T-helper 2 cell treated with Interferon-gamma antibody and Interleukin-4, amounts not matched to agents 5 μg/mL and 100 μg/mL, for 36 hours (primary cell): ENCODE data around the gene PRCD.

Source experiments
- DNase-seq: peaks from one replicate; pipeline ENCODE4 v3.0.0; 2021; ENCODE audit warnings: low spot score
- H3K27ac Mint-ChIP-seq: one replicate; pipeline ENCODE4 v1.8.0; 2021; ENCODE audit warnings: mild to moderate bottlenecking, mixed read lengths
- H3K27me3 Mint-ChIP-seq: one replicate; pipeline ENCODE4 v1.8.0; 2021; ENCODE audit warnings: low read depth, mixed read lengths
- H3K36me3 Mint-ChIP-seq: one replicate; pipeline ENCODE4 v1.8.0; 2021; ENCODE audit warnings: low read depth, mixed read lengths
- H3K4me1 Mint-ChIP-seq: one replicate; pipeline ENCODE4 v1.8.0; 2021; ENCODE audit warnings: low read depth, mixed read lengths
- H3K4me3 Mint-ChIP-seq: one replicate; pipeline ENCODE4 v1.8.0; 2022; ENCODE audit warnings: mild to moderate bottlenecking, moderate library complexity, mixed read lengths
- H3K9me3 Mint-ChIP-seq: one replicate; pipeline ENCODE4 v1.8.0; 2021; ENCODE audit warnings: mixed read lengths

Gene PRCD

GRCh38 chr17:76539631-76540271 is at the start of gene PRCD:
Gene PRCD, plus strand, starts transcription at chr17:76540044. Its CDS starts 98 bp downstream, at chr17:76540142.
- H3K36me3 Mint-ChIP-seq = no peaks in the 10 kb centered on the region
- no peak within 1 kb of the TSS for H3K27ac Mint-ChIP-seq
- H3K9me3 Mint-ChIP-seq = no peaks in the 10 kb centered on the region
- H3K4me3 Mint-ChIP-seq = no peak within 1 kb of the TSS
- no peak for DNase-seq
- H3K4me1 Mint-ChIP-seq = no peaks in the 10 kb centered on the region
- peaks cover 63% of the 10 kb centered on the region for H3K27me3 Mint-ChIP-seq

GRCh38 chr17:76490112-76490710 is 49.6 kb upstream of the PRCD start:
- Mint-ChIP-seq H3K4me1 (peaks cover 26% of the 10 kb centered on the region), H3K9me3 (no peaks in the 10 kb centered on the region), H3K4me3 (no peak overlapping the region), H3K27ac (peak overlapping the region; percentile 72), H3K27me3 (no peaks in the 10 kb centered on the region), H3K36me3 (peaks cover 8% of the 10 kb centered on the region)
- no peak for DNase-seq

- DNase-seq = no peak
- no peaks in the 10 kb centered on the region for H3K9me3 Mint-ChIP-seq
- H3K4me1 Mint-ChIP-seq = peaks cover 26% of the 10 kb centered on the region
- H3K27me3 Mint-ChIP-seq = no peaks in the 10 kb centered on the region
- H3K27ac Mint-ChIP-seq = peak overlapping the region; percentile 95
- H3K36me3 Mint-ChIP-seq = peaks cover 8% of the 10 kb centered on the region
- peak overlapping the region; percentile 55 for H3K4me3 Mint-ChIP-seq
Measured at GRCh38 chr17:76491271-76492122, 48.3 kb upstream of the PRCD start.

GRCh38 chr17:76492123-76492988 is 47.5 kb upstream of the PRCD start:
- Mint-ChIP-seq H3K4me3 (peak overlapping the region; percentile 93), H3K4me1 (peaks cover 27% of the 10 kb centered on the region), H3K36me3 (peaks cover 8% of the 10 kb centered on the region), H3K27me3 (no peaks in the 10 kb centered on the region), H3K27ac (peak overlapping the region; percentile 95), H3K9me3 (no peaks in the 10 kb centered on the region)
- DNase-seq = no peak

GRCh38 chr17:76492989-76493501 is 46.8 kb upstream of the PRCD start:
- DNase-seq = peak; percentile 70
- Mint-ChIP-seq H3K27ac (peak overlapping the region; percentile 95), H3K36me3 (peaks cover 3% of the 10 kb centered on the region), H3K27me3 (no peaks in the 10 kb centered on the region), H3K4me1 (peaks cover 29% of the 10 kb centered on the region), H3K9me3 (no peaks in the 10 kb centered on the region), H3K4me3 (peak overlapping the region; percentile 93)

- H3K9me3 Mint-ChIP-seq = no peaks in the 10 kb centered on the region
- no peaks in the 10 kb centered on the region for H3K27me3 Mint-ChIP-seq
- H3K36me3 Mint-ChIP-seq = peaks cover 4% of the 10 kb centered on the region
- DNase-seq = no peak
- H3K27ac Mint-ChIP-seq = peak overlapping the region; percentile 95
- H3K4me3 Mint-ChIP-seq = peak overlapping the region; percentile 93
- peaks cover 29% of the 10 kb centered on the region for H3K4me1 Mint-ChIP-seq
Measured at GRCh38 chr17:76493505-76494167, 46.2 kb upstream of the PRCD start.

GRCh38 chr17:76495663-76496400 is 44.0 kb upstream of the PRCD start:
- H3K27me3 Mint-ChIP-seq = no peaks in the 10 kb centered on the region
- peaks cover 34% of the 10 kb centered on the region for H3K4me1 Mint-ChIP-seq
- no peak for DNase-seq
- peaks cover 6% of the 10 kb centered on the region for H3K36me3 Mint-ChIP-seq
- H3K27ac Mint-ChIP-seq = no peak overlapping the region
- no peak overlapping the region for H3K4me3 Mint-ChIP-seq
- no peaks in the 10 kb centered on the region for H3K9me3 Mint-ChIP-seq

GRCh38 chr17:76496464-76496863 is 43.4 kb upstream of the PRCD start:
- Mint-ChIP-seq H3K36me3 (peaks cover 6% of the 10 kb centered on the region), H3K4me1 (peaks cover 35% of the 10 kb centered on the region), H3K27ac (no peak overlapping the region), H3K9me3 (no peaks in the 10 kb centered on the region), H3K27me3 (no peaks in the 10 kb centered on the region), H3K4me3 (no peak overlapping the region)
- no peak for DNase-seq

- Mint-ChIP-seq H3K36me3 (peaks cover 6% of the 10 kb centered on the region), H3K27me3 (no peaks in the 10 kb centered on the region), H3K4me3 (no peak overlapping the region), H3K4me1 (peaks cover 34% of the 10 kb centered on the region), H3K9me3 (no peaks in the 10 kb centered on the region), H3K27ac (no peak overlapping the region)
- no peak for DNase-seq
Measured at GRCh38 chr17:76497699-76497978, 42.2 kb upstream of the PRCD start.

GRCh38 chr17:76497979-76498875 is 41.6 kb upstream of the PRCD start:
- H3K36me3 Mint-ChIP-seq = peaks cover 3% of the 10 kb centered on the region
- no peak for DNase-seq
- H3K4me3 Mint-ChIP-seq = peak overlapping the region; percentile 15
- no peaks in the 10 kb centered on the region for H3K27me3 Mint-ChIP-seq
- H3K9me3 Mint-ChIP-seq = no peaks in the 10 kb centered on the region
- peak overlapping the region; percentile 68 for H3K27ac Mint-ChIP-seq
- H3K4me1 Mint-ChIP-seq = peaks cover 29% of the 10 kb centered on the region

- Mint-ChIP-seq H3K27ac (peak overlapping the region; percentile 68), H3K36me3 (peaks cover 3% of the 10 kb centered on the region), H3K4me1 (peaks cover 23% of the 10 kb centered on the region), H3K4me3 (peak overlapping the region; percentile 32), H3K27me3 (no peaks in the 10 kb centered on the region), H3K9me3 (no peaks in the 10 kb centered on the region)
- no peak for DNase-seq
Measured at GRCh38 chr17:76498876-76499251, 41.0 kb upstream of the PRCD start.

- Mint-ChIP-seq H3K36me3 (peaks cover 3% of the 10 kb centered on the region), H3K4me1 (peaks cover 22% of the 10 kb centered on the region), H3K4me3 (peak overlapping the region; percentile 87), H3K9me3 (no peaks in the 10 kb centered on the region), H3K27ac (no peak overlapping the region), H3K27me3 (no peaks in the 10 kb centered on the region)
- DNase-seq = no peak
Measured at GRCh38 chr17:76499267-76499667, 40.6 kb upstream of the PRCD start.
